ENCODE results near the gene SNED1.
"Not testable (repeated sequence)": the region's sequence is repeated elsewhere in the genome, so short reads cannot be mapped to it uniquely, and the experiment has no call there.

The SNED1 gene

GRCh38 chr2:240972636-240973521, 25.5 kb upstream of the SNED1 start:
- no peak for DNase-seq

GRCh38 chr2:240974771-240975572, 23.4 kb upstream of the SNED1 start:
- DNase-seq: no peak

- not testable (repeated sequence) for DNase-seq
Measured at GRCh38 chr2:240975903-240976302, 22.5 kb upstream of the SNED1 start.

- DNase-seq: no peak
Measured at GRCh38 chr2:240981280-240981679, 17.1 kb upstream of the SNED1 start.

DNA sequence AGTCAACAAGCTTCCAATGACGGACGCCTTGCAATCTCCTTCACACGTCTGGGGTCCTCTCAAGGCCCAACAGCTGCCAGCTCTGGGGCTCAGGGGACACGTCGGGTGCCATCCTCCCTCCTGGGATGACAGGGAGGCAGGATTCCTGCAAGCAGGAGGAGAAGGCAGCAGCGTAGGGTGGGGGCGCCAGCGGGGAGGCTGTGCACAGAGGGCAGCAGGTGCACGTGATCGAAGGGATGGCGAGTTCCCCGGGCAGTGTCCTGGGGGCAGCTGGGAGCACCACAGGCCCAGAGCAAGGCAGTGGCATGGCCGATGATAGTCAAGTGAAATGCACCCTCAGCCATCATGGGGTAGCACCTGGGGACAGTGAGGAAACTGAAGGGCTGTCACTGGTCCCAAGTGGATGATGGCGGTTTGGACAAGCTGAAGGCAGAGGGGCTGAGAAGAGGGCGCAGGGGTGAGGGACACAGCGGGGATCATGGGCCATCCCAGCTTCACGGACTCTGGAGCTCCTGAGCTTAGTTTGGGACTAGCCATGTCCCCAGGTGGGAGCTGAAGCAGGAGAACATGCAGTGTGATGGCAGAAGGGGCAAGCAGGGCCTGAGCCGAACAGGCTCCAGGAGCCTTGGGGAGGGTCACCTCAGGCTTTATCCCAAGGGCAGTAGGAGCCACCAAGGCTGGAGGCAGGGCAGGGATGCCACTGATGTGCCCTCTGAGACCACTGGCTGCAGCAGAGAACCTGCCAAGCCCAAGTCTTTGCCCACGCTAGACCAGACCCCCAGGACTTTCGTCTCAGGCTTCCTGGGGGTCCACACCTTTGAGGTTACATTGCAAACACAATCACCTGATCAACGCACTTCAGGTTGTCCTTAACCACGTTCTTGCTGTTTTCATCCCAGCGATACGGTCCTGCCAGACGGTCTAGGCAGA, 16.3 kb upstream of the SNED1 start:
- DNase-seq: no peak

DNA sequence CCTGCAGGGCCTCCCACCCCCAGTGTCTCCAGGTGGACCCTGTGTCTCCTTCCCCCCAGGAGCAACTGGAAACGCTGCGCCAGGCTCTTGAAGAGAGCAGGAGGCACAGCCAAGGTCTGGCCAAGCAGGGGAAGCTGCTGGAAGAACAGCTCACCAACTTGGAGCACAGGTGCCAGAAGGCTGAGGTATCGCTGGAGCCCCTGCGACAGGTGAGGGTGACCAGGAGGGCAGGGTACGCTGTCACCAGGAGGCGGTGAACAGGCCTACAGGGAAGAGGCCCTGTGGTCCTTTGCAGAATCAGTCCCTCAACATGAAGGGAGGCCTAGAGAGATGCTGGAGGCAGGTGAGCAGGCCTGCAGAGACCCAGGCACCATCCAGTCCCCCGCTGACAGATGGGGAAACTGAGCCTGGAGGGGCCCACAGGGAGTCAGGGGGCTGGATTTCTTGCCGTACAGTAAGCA, 15.6 kb upstream of the SNED1 start:
- no peak for DNase-seq

GRCh38 chr2:240983361-240983995, 14.9 kb upstream of the SNED1 start:
- DNase-seq: no peak

- no peak for DNase-seq
Measured at GRCh38 chr2:240983996-240984498, 14.4 kb upstream of the SNED1 start.

GRCh38 chr2:240985881-240986786, 12.3 kb upstream of the SNED1 start:
- no peak for DNase-seq

GRCh38 chr2:240986787-240987411, 11.5 kb upstream of the SNED1 start:
- no peak for DNase-seq

GRCh38 chr2:240987588-240987987, 10.8 kb upstream of the SNED1 start:
- no peak for DNase-seq

GRCh38 chr2:240988146-240988545, 10.3 kb upstream of the SNED1 start:
- DNase-seq: no peak

- no peak for DNase-seq
Measured at GRCh38 chr2:240988571-240989271, 9.7 kb upstream of the SNED1 start.

GRCh38 chr2:240989451-240990265, 8.8 kb upstream of the SNED1 start:
- DNase-seq: no peak

- DNase-seq: no peak
Measured at GRCh38 chr2:240990266-240990529, 8.2 kb upstream of the SNED1 start.

DNA sequence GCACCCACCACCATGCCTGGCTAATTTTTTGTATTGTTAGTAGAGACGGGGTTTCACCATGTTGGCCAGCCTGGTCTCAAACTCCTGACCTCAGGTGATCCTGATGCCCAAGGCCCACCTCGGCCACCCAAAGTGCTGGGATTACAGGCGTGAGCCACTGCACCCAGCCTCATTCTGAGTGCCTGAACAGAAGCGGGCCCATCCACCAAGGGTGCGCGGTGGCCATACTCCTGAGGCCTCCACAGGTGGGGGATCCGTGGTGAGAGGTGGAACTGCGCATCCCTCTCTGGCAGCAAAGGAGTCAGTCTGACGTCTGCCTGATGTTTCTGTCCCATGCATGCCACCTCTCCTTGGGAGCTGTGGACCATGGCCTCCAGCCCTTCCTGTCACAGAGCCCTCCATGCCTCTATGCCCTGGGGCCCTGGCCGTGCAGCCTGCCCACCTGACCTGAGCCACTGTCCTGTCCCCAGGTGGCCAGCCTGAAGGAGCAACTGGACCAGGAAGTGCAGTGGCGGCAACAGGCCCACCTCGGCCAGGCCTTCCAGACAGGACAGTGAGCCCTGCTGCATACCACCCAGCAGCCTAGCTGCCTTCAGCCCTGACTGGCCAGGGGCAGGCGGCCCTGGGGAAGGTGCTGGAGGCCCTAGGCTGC, 7.6 kb upstream of the SNED1 start:
- no peak for DNase-seq

DNA sequence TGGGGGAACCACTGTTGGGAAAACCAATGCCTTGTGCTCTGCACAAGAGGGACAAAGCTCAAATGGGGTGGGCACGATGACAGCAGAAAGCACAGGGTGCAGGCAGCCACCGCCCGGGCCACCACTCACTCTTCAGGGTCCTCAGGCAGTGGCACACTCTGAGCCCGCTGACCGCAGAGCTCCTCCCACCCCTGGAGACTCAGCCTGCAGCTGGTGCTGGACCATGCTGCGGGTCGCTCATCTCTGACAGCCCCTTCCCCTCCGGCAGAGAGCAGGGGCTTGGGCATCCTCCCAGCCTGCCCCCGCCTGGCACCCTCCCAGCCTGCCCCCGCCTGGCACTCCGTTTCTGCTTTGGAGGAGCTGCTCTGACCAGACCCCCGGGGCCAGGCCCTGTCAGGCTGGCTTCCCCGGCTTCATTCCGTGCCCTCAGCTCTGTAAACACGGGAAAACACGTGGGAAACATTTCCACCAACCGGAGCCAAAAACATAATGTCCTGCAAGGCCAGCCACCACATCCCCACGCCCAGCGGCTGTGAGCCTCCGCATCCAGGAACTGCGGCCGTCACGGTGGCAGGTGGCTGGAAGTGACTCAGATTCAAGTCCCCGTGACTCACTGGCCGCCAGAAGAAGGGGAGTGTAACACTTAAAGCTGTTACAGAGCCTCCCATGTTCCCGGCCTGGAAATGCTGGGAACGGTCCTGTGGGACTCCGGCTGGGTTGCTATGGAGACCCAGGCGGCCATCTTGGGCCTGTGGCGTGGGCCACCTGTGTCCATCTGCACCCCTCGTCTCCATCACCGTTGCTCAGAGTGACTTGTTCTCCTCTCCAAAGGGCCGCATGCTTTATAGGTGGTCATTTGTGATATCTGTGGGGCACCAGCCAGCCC, 6.8 kb upstream of the SNED1 start:
- DNase-seq: no peak

Data from bone marrow (tissue), 2 donors.